DMS79 (cell line): Measurements from ENCODE around the gene NADSYN1.

Experiments used
- DNase-seq: peaks from one replicate; lab custom pipeline; 2025; lab: John Stamatoyannopoulos, UW

NADSYN1 gene

DNA sequence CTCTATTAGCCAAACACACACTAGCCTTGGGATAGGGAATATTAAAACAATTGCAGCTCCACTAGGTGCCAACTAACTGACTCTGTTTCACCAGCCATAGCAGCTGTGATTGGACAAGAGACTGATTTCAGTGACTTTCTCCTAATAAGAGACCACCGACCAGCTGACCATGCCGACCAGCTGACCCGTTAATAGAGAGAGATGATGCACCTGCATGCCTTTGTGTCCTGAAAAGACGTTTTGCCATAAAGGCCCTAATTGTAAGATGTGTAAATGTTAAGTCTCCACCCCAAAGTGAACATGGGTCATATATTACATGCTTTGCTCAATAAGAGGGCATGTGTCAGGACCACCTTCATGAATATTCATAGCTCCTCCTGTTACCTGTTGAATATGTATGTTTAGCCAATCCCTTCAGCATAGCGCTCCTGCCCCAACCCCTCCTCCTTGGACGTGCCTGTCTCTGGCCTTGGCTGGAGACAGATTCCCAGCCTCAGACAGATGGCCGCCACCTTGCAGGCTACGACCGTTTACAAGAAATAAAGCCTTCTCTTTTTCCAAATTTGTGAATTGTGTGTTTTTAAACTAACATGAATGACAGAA is 1.3 kb upstream of the NADSYN1 start:
- DNase-seq = peak; percentile 46

- peak; percentile 47 for DNase-seq
These were observed 585 bp upstream of the NADSYN1 start for GRCh38 chr11:71452199-71453036.

GRCh38 chr11:71453918-71454304 is 908 bp downstream of the NADSYN1 start:
- DNase-seq = no peak

DNA sequence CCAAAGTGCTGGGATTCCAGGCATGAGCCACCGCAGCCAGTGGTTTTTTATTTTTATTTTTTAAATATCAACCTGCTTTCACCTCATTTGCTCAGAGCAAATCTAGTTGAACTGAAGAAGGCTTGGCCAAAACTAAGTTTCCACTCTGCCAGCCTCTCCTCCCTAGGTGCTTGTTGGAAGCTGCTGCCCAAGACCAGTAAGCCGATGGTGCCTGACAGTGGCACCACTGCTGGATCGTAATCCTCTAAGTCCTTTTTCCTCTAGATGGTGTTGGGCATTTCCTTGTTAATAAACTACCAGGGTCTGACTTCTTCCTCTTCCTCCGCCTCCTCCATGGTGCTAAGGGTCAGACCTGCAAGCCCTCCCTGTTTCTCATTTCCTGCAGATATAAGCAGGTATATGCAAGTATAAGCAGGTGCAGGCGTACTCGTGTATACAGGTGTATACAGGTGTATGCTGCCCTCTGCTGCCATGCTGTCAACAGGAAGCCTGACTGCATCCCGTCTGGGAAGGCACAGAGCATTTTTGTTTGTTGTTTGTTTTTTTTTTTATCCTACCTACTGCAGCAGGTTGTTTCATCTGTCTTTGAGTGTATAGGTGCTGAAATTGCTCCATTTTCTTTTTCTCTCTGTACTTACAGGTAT is 1.6 kb downstream of the NADSYN1 start:
- DNase-seq = peak; percentile 6

GRCh38 chr11:71456294-71456693 is 3.3 kb downstream of the NADSYN1 start:
- no peak for DNase-seq

GRCh38 chr11:71456831-71457230 is 3.8 kb downstream of the NADSYN1 start:
- no peak for DNase-seq

GRCh38 chr11:71458146-71459070 is 5.4 kb downstream of the NADSYN1 start:
- DNase-seq = no peak

DNA sequence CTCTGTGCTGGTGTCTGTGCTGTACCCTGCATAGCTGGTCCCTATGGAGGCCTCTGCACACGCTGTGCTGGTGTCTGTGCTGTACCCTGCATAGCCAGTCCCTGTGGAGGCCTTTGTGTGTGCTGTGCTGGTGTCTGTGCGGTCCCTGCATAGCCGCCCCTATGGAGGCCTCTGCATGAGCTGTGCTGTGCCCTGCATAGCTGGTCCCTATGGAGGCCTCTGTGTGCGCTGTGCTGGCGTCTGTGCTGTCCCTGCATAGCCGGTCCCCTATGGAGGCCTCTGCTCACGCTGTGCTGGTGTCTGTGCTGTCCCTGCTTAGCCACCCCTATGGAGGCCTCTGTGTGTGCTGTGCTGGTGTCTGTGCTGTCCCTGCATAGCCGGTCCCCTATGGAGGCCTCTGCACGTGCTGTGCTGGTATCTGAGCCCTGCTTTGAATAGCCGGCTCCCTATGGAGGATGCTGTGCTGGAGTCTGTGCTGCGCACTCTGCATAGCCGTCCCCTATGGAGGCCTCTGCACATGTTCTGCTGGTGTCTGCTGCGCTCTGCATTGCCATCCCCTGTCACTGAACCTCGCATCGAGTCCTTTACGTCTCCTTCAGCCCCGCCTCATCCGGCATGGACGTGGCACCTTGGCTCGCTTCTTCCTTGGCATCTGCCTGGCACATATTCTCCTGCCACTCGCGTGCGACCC is 6.2 kb downstream of the NADSYN1 start:
- DNase-seq = no peak

DNA sequence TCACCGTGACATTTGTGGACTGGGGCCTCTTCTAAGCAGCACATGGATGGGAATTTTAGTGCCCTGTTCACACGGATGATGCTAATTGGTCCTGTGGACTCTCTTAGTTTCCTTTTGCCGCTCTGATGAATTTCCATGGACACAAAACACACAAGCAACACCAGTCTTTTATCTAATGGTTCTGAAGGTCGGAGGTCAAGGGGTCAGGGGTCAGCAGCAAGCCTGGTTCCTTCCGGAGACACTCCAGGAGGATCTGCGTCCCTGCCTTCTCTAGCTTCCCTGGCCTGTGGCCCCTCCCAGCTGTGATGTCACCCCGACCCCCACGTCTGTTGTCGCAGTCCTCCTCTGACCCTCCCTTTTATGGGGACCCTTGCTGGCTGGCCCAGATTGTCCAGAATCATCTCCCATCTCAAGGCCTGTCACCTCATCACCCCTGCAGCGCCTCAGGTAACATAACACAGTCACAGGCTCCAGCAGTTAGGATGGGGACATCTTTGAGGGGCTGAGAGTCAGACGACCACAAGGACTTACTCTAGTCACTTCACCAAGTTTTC is 6.8 kb downstream of the NADSYN1 start:
- no peak for DNase-seq

DNA sequence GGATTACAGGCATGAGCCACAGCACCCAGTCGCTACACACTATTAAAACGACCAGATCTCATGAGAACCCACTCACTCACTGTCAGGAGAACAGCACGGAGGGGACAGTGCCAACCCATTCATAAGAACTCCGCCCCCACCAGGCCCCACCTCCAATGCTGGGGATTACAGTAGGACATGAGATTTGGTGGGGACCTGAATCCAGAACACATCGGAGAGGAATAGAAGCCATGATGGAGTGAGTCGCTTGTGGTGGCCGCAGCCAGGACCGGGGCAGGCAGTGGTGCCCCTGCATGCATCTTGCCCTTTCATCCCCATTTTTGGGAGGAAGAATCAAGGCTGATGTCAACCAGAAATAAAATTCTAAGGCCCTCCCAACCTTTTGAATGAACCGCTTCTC is 8.7 kb downstream of the NADSYN1 start:
- no peak for DNase-seq

- no peak for DNase-seq
These were observed 9.7 kb downstream of the NADSYN1 start for GRCh38 chr11:71462726-71463125.

- no peak for DNase-seq
These were observed 10.6 kb downstream of the NADSYN1 start for GRCh38 chr11:71463331-71464211.

GRCh38 chr11:71465054-71465453 is 12.1 kb downstream of the NADSYN1 start:
- DNase-seq = no peak

DNA sequence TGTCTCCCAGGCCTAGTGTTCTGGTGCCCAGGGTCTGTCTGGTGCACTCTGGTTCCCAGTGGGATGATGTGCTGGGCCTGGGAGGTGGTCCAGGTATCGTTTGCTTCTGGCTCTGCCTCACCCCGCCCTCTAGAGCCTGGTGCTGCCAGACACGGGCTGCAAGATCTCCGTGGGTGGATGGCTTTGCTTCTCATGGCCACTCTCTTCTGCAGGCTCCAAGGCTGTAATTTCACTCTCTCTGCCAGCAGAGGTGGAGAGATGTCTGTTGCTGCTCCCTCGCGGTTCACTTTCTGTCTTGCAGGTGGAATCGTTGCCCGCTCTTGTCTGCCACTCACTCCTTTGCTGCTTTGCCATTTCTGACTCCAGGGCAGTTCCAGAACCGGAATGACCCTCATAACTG is 13.4 kb downstream of the NADSYN1 start:
- DNase-seq = no peak

- DNase-seq = no peak
These were observed 14.2 kb downstream of the NADSYN1 start for GRCh38 chr11:71467164-71467563.

DNA sequence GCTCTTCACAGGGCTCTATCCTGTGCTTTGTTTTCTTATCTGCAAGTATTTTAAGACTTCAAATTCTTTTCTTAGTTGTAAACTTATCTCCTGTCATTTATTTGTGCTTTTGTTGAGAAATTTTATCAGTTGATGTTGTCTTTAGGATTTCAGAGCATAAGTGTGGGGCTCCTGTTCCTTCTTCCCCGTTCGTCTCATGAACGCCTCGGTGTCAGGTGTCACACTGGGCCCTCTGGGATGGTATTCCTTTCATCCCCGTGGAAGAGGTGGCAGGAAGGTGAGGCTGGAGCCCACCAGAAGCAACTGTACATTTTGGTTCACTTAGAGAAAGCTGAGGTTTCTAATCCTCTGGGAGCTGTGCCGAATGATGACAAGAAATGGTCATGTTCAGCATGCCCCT is 17.9 kb downstream of the NADSYN1 start:
- no peak for DNase-seq

DNA sequence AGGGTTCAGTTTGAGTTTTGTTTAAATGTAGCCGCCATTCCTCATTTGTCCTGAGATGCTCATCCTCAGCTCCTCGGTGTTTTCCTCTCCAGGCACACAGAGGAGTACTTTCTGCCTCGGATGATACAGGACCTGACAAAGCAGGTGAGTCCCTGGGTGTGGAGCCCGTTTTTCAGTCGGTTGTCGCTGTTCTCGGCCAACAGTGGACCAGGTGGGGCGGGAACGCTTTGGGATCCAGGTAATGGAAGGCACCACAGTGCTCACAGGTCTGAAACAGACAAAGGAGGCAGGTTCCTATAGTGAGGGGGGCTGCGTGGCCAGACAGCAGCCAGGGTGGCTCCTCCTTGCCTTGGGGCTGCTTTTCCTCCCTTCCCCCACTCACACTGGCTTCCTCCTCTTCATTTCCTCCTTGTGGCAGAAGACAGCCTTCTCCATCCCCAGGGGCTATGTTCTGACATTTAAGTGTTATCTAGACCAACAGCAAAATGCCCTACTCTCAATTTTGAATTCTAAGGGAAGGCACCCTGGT is 19.4 kb downstream of the NADSYN1 start:
- DNase-seq = no peak

DNA sequence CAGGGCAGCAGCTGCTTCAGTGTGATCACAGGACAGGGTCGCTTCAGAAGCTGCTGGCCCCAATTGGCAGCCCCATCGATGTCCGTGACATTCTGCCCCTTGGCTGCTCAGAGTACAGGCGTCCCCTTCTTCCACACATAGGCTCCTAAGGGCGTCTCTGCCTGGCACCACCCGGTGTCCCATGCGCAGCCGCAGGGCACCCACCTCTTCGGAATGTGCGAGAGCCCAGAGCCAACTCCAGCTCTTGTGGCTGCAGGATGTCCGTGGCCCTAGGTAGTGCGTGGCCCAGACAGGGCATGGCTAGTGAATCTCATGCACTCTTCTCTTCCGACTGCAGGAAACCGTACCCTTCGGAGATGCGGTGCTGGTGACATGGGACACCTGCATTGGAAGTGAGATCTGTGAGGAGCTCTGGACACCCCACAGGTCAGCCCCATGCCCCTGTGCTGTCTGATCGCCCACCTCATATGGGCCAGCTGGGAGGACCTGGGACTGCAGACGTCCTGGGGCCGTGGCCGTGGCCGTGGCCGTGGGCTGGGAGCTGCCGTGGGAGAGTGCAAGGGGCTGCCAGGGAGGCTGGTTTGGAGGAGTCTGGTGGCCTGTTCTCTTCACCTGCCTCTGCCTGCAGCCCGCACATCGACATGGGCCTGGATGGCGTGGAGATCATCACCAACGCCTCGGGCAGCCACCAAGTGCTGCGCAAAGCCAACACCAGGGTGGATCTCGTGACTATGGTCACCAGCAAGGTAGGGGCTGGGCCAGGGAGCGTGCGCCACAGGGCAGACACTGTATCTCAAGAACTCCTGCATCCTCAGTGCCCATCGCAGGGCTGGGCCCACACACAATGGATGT is 20.2 kb downstream of the NADSYN1 start:
- DNase-seq = no peak

DNA sequence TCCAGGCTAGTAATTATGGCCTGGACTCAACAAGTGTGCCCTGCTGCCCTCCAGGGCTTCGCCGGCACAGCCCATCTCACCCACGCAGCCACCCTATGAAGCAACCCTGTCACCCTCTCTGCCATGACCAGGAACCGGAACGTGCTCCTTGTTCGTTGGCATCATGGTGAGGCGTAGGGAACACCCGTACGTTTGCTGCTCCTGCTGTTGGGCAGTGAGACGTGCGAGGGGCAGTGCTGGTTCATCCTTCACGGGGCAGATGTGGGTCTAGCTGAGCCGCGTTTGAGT is 20.7 kb downstream of the NADSYN1 start:
- no peak for DNase-seq
